Measurements from ENCODE around the gene ORC3.

GRCh38 chr6:87655824-87656223 is 65.9 kb downstream of the ORC3 start:
- TF ChIP-seq CREB1 (IDR thresholded peaks at IDR 0.05; ENCODE audit: low read depth) (no peak), MAX (IDR thresholded peaks at IDR 0.05) (no peak), TAF1 (IDR thresholded peaks at IDR 0.05; ENCODE audit: low read depth) (no peak)
